Upper lobe of left lung (tissue), 6 donors: ENCODE data around the gene CES4A. TPM values are rescaled to one million over a fixed set of nuclear protein-coding genes. Genes with fewer than 3 reads are reported as not detected.

Experiments used
- ATAC-seq, 2 donors: fragments of 200-7000 bp; cut with Tn5 transposase; one replicate each; pipeline ENCODE4 v1.9.1; 2022; ENCODE audit warnings: mild to moderate bottlenecking in 2 of 2, moderate library complexity in 2 of 2; ENCODE audit not compliant: low FRiP score in 2 of 2
- DNase-seq, 2 donors: peaks; one replicate each; pipeline ENCODE4 v3.0.0-alpha.2; 2019 to 2020
- H3K27ac ChIP-seq, 4 donors: fragments of 200-600 bp; sonication (generic); one replicate each; pipeline ENCODE4 v1.5.1; 2016 to 2019
- H3K27me3 ChIP-seq, 4 donors: fragments of 200-600 bp; sonication (generic); one replicate each; pipeline ENCODE4 v1.5.1; 2017 to 2019
- H3K36me3 ChIP-seq, 4 donors: fragments of 200-600 bp; sonication (generic); one replicate each; pipeline ENCODE4 v1.5.1; 2016 to 2019
- H3K4me1 ChIP-seq, 4 donors: fragments of 200-600 bp; sonication (generic); one replicate each; pipeline ENCODE4 v1.5.1; 2018 to 2019
- H3K4me3 ChIP-seq, 4 donors: fragments of 200-600 bp; sonication (generic); one replicate each; pipeline ENCODE4 v1.5.1; 2017 to 2019; ENCODE audit warnings: mild to moderate bottlenecking in 2 of 4, moderate library complexity in 1 of 4
- H3K9me3 ChIP-seq, 4 donors: fragments of 200-600 bp; sonication (generic); one replicate each; pipeline ENCODE4 v1.5.1; 2018 to 2019
- CTCF ChIP-seq, 6 experiments: fragments of 450-650 bp in 4 of 6; fragments of 200-600 bp in 2 of 6; sonication (generic) in 2 of 6; IDR thresholded peaks; one replicate each; pipeline ENCODE4 v1.5.1; 2016 to 2019; ENCODE audit warnings: antibody characterized with exemption in 6 of 6
- EP300 ChIP-seq, 4 donors: sonication (generic); formaldehyde crosslinking; IDR thresholded peaks; one replicate each; pipeline ENCODE4 v1.5.1; 2017; ENCODE audit warnings: antibody characterized with exemption in 4 of 4, control low read depth in 2 of 4
- POLR2A ChIP-seq, 4 donors: fragments of 450-650 bp; IDR thresholded peaks; one replicate each; pipeline ENCODE4 v1.5.1; 2016 to 2017; ENCODE audit warnings: antibody characterized with exemption in 4 of 4, mild to moderate bottlenecking in 2 of 4
- POLR2AphosphoS5 ChIP-seq, 2 donors: sonication (generic); formaldehyde crosslinking; IDR thresholded peaks; one replicate each; pipeline ENCODE4 v1.5.1; 2017; ENCODE audit warnings: antibody characterized with exemption in 2 of 2
- WGBS, 2 donors: methylation state at CpG; one replicate each; pipeline ENCODE4 v1.1.5; 2017 to 2018; 5-methylcytosine and 5-hydroxymethylcytosine counted together
- total RNA-seq, 6 donors: library from RNA; depleted of rRNA in 4 of 6; stranded (reverse); fragments of >200 nt in 4 of 6; gene quantifications; one replicate each; pipeline versions ENCODE4 v1.1.0 to v1.2.1, GENCODE V29; 2016 to 2021
- donor health status: DM: no; HTN: no; CAD: no; lungs with moderate emphysema.
- donor health status: DM: no; HTN: yes; CAD: no; lungs with severe emphysema.

The CES4A gene
- total RNA-seq, 6 donors from 2014 or later, result 9.9 to 39.7 (median 20.2) TPM

GRCh38 chr16:66960270-66960669 is 28.1 kb upstream of the CES4A start:
- ATAC-seq (no peak), DNase-seq (no peak)
- Histone ChIP-seq H3K36me3 (no peaks in the 10 kb centered on the region), H3K4me3 (no peak overlapping the region), H3K27ac (peak overlapping the region in 1 of 4 donors; percentile 26), H3K4me1 (peaks cover 0 to 11% (median 8%) of the 10 kb centered on the region in 4 donors), H3K9me3 (no peaks in the 10 kb centered on the region), H3K27me3 (no peaks in the 10 kb centered on the region)
- 79 to 97% methylated on average over 1 of the region's 1 CpG for WGBS, 2 donors
- TF ChIP-seq CTCF (IDR thresholded peaks at IDR 0.05), result no peak
- no peak for TF ChIP-seq POLR2A (IDR thresholded peaks at IDR 0.05)
- TF ChIP-seq EP300 (IDR thresholded peaks at IDR 0.05), result no peak
- TF ChIP-seq POLR2AphosphoS5 (IDR thresholded peaks at IDR 0.05), result no peak

- ATAC-seq (peak; percentile 69 to 83), DNase-seq (peak in 1 of 2 donors; percentile 72)
- Histone ChIP-seq H3K9me3 (no peaks in the 10 kb centered on the region), H3K4me1 (peaks cover 0 to 11% (median 8%) of the 10 kb centered on the region in 4 donors), H3K27ac (peak within 1 kb of the TSS in 2 of 4 donors; percentile 20 to 26), H3K27me3 (no peaks in the 10 kb centered on the region), H3K36me3 (no peaks in the 10 kb centered on the region), H3K4me3 (peak within 1 kb of the TSS in 1 of 4 donors; percentile 11)
- 76 to 82% methylated on average over 13 to 16 of the region's 16 CpGs for WGBS, 2 donors
- TF ChIP-seq POLR2A (IDR thresholded peaks at IDR 0.05) (no peak), POLR2AphosphoS5 (IDR thresholded peaks at IDR 0.05) (no peak), CTCF (IDR thresholded peaks at IDR 0.05) (peak; percentile 45 to 65 (median 57))
These were observed 27.2 kb upstream of the CES4A start, which contains the start of gene CES3 for GRCh38 chr16:66961065-66961744. Gene CES3, plus strand, starts transcription at chr16:66961266. Its CDS starts 42 bp downstream, at chr16:66961308.

GRCh38 chr16:66961914-66962313 is 26.5 kb upstream of the CES4A start:
- no peak overlapping the region for H3K4me3 ChIP-seq
- H3K9me3 ChIP-seq, result no peaks in the 10 kb centered on the region
- WGBS, 2 donors, result 18 to 25% methylated on average over 5 of the region's 5 CpGs
- DNase-seq, result peak in 1 of 2 donors; percentile 82
- H3K36me3 ChIP-seq, result no peaks in the 10 kb centered on the region
- H3K4me1 ChIP-seq, result peaks cover 0 to 11% (median 8%) of the 10 kb centered on the region in 4 donors
- H3K27me3 ChIP-seq, result no peaks in the 10 kb centered on the region
- peak in 1 of 2 donors; percentile 60 for ATAC-seq
- TF ChIP-seq EP300 (IDR thresholded peaks at IDR 0.05) (no peak), POLR2A (IDR thresholded peaks at IDR 0.05) (no peak), POLR2AphosphoS5 (IDR thresholded peaks at IDR 0.05) (no peak), CTCF (IDR thresholded peaks at IDR 0.05) (no peak)
- H3K27ac ChIP-seq, result peak overlapping the region in 2 of 4 donors; percentile 20 to 56

GRCh38 chr16:66964049-66964448 is 24.3 kb upstream of the CES4A start:
- WGBS, 2 donors, result 80 to 92% methylated on average over 2 to 6 of the region's 6 CpGs
- Histone ChIP-seq H3K9me3 (no peaks in the 10 kb centered on the region), H3K27me3 (no peaks in the 10 kb centered on the region), H3K27ac (no peak overlapping the region), H3K4me1 (peaks cover 0 to 11% (median 8%) of the 10 kb centered on the region in 4 donors), H3K36me3 (no peaks in the 10 kb centered on the region), H3K4me3 (no peak overlapping the region)
- DNase-seq, result no peak
- no peak for TF ChIP-seq CTCF (IDR thresholded peaks at IDR 0.05)
- no peak for TF ChIP-seq POLR2AphosphoS5 (IDR thresholded peaks at IDR 0.05)
- no peak for TF ChIP-seq POLR2A (IDR thresholded peaks at IDR 0.05)
- TF ChIP-seq EP300 (IDR thresholded peaks at IDR 0.05), result no peak
- no peak for ATAC-seq

- Histone ChIP-seq H3K27me3 (no peaks in the 10 kb centered on the region), H3K36me3 (no peaks in the 10 kb centered on the region), H3K9me3 (no peaks in the 10 kb centered on the region), H3K27ac (no peak overlapping the region), H3K4me1 (no peaks in the 10 kb centered on the region), H3K4me3 (no peak overlapping the region)
- ATAC-seq, result no peak
- WGBS, 2 donors, result 87 to 91% methylated on average over 5 of the region's 5 CpGs
- no peak for DNase-seq
- TF ChIP-seq EP300 (IDR thresholded peaks at IDR 0.05) (no peak), POLR2A (IDR thresholded peaks at IDR 0.05) (no peak)
These were observed 19.5 kb upstream of the CES4A start for GRCh38 chr16:66968847-66969246.
